Measurements from ENCODE around the gene ITPR3.

The ITPR3 gene

DNA sequence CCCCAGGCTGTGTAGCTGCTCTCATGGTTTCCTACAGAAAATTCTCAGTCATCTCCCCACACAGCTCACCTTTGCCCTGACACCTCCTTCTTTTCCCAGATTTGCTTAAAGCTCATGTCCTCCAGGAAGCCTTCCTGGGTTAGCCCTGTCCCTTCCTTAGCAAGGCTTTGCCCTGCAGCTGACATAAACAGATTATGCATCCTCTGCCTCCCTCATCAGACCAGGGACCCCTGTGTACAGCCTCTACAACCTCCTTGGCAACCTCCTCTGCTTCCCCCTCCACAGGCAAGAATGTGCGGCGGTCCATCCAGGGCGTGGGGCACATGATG is 50.6 kb downstream of the ITPR3 start:
- no peak for DNase-seq

GRCh38 chr6:33672808-33673207 is 51.7 kb downstream of the ITPR3 start:
- peak; percentile 28 to 42 for DNase-seq

DNA sequence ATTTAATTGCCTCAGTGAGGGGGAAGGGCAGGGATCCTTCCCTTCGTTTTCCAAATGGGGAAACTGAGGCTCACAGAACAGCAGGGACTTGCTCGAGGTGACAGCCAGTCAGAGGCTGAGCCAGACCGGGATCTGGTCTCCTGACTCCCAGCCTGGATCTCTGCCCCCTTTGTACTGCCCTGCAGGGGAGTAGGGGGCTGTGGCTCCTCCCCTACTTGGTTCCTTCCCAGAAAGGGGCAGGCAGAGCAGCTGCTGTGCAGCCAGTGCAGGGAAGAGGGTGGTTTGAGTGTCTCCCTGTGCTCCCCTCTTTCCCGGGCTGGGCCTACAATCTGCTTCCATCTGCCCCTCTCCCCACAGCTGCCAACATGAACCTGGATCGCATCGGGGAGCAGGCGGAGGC is 52.7 kb downstream of the ITPR3 start:
- no peak for DNase-seq

GRCh38 chr6:33675968-33676367 is 54.8 kb downstream of the ITPR3 start:
- DNase-seq = no peak

- no peak for DNase-seq
These were observed 55.5 kb downstream of the ITPR3 start for GRCh38 chr6:33676416-33677142.

DNA sequence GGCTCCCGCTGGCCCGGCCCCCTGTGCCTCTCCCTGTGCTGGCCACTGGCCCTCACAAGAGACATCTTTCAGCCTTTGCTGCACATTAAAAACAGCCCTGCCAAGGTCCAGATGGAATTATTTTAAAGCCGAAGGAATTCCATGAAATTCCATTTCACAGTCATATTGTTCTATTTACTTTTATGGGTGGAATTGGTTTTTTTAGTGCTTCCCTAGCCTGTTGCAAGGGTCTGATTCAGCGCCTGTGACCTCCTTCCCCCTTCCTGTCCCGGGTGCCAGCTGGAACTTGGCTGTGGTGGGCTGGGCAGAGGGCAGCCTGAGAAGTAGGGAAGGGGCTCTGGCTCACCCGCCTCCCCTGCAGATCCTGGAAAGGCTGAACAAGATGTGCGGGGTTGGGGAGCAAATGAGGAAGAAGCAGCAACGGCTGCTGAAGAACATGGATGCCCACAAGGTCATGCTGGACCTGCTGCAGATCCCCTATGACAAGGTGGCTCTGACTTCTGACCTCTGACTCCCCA is 56.1 kb downstream of the ITPR3 start:
- DNase-seq = no peak

DNA sequence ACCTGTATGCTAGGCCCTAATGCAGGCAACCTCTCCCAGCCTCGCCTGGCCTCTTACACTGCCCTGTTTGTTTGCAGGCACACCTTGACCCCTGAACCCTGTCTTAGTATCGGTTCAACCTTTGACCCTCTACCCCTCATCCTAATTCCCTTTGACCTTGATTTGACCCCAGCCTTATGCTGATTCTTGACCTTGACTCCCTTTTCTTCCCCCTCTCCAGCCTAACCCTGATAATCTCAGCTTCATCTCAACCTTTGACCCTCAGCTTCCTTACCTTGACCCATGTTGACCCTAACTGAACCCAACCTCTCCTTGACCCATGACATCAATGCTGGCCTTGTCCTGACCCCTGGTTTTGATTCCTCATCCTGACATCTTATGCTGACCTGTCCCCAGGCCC is 56.6 kb downstream of the ITPR3 start:
- DNase-seq = no peak

DNA sequence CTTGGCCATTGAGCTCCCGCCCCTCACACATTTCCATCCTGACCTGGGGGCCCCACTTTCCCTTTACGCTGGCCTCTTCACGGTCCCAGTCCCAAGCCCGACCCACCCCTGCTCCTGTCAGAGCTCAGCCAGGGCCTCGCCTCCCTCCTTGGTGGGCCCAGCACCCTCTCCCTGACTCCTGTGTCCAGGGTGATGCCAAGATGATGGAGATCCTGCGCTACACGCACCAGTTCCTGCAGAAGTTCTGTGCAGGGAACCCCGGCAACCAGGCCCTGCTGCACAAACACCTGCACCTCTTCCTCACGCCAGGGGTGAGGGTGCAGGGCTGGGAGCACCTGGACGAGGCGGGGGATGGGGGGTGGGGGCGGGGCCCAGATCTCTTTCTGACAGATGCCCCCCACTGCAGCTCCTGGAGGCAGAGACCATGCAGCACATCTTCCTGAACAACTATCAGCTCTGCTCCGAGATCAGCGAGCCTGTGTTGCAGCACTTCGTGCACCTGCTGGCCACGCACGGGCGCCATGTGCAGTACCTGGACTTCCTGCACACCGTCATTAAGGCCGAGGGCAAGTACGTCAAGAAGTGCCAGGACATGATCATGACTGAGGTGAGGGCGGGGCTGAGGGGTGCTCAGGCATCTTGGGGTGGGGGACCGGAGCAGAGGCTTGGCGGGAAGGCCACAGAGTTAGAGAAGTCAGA is 57.3 kb downstream of the ITPR3 start:
- no peak for DNase-seq

DNA sequence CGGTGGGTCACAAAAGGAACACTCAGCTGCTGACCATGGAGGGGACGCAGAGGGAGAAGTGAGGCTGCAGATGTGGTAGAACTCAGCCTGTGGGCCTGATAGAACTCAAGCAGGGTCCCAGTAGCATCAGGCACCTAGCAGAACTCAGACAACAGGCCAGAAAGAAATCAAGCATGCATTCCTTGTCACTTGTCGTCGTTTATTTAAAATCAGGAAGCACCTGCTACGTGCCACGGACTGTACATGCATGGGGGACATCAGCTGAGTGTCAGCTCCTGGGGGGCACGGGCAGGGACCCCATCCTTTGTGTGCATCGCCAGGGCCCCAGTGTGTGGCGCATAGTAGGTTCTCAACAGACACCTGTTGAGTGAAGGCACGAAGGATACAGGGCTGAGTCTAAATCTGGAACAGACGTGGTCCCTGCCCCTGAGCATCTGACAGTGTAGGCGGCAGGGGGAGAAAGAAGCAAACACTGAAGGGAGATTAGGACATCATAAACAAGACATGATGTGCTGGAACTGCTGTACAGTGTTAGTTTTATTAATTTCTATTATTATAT is 57.9 kb downstream of the ITPR3 start:
- no peak for DNase-seq

GRCh38 chr6:33679761-33680160 is 58.6 kb downstream of the ITPR3 start:
- DNase-seq = no peak

DNA sequence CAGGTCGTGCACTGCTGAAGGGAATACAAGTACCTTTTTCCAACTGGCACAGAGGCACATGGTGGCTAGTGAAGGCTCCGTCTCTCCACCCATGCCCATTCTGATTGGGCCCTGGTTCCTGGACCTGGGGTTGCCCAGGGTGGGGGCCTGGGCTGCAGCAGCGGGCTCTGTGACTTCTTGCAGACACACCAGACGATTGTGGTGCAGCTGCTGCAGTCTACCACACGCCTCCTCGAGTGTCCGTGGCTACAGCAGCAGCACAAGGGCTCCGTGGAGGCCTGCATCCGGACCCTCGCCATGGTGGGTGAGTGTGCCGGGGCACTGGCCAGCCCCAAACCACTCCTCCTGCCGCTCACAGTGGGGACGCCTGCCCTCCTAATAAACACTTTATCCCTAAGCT is 61.2 kb downstream of the ITPR3 start:
- no peak for DNase-seq

DNA sequence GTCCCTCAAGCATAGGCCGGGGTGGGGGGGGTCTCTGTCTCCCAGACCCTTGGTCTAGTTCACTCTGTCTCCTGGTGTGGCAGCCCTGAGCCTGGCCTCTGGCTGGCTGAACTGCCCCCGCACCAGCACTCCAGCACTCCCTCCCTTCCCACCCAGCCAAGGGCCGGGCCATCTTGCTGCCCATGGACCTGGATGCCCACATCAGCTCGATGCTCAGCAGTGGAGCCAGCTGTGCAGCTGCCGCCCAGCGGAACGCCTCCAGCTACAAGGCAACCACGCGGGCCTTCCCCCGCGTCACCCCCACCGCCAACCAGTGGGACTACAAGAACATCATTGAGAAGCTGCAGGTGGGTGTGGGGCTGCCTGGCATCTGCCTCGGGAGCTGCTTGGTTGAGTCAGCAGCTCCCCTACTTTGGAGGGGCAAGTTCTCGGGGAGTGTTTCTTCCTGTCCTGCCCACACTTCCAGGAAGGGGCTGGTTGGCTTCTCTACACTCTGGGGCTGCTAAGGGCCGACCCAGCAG is 62.0 kb downstream of the ITPR3 start:
- no peak for DNase-seq

DNA sequence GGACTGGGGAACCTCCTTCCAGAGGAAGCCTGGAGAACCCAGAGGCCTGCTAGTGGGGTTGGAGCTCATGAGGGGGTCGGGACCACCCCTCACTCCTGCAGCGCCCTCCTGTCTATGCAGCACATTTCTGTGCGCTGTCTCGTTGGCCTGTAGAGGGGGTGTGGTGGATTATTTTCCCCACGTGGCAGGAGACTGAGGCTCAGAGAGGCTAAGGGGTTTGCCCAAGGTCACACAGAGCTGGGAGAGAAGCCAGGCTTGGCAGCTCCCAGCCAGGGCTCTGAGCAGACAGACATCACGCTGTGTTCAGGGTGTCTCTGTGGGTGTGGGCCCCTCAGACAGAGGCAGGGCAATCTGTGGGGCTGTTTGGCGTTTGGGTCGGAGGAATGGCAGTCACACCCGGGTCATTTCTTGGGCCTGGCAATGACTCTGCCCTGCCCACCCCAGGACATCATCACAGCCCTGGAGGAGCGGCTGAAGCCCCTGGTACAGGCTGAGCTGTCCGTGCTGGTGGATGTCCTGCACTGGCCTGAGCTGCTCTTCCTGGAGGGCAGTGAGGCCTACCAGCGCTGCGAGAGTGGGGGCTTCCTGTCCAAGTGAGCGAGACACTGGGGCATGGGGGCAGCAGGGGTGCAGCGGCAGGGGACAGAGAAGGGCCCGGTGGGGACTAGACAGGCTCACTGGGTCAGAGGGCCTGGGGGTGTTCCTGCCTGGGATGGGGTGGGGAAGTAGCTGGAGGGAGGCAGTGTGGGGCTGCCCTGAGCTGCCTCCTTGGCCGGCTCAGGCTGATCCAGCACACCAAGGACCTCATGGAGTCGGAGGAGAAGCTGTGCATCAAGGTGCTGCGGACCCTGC is 62.7 kb downstream of the ITPR3 start:
- no peak for DNase-seq

DNA sequence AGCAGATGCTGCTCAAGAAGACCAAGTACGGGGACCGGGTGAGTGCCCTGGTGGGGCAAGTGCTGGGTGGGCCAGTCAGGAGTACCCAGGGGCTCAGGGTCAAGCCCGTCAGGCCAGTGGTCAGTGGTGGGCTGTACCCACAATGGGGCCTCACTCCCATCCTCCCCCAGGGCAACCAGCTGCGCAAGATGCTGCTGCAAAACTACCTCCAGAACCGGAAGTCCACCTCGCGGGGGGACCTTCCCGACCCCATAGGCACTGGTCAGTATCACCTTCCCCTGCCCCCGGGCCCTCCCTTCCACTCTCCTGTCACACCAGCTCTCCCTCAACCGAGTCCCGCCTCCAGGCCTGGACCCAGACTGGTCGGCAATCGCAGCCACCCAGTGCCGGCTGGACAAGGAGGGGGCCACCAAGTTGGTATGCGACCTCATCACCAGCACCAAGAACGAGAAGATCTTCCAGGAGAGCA is 63.3 kb downstream of the ITPR3 start:
- DNase-seq = no peak

GRCh38 chr6:33684983-33685382 is 63.9 kb downstream of the ITPR3 start:
- no peak for DNase-seq

DNA sequence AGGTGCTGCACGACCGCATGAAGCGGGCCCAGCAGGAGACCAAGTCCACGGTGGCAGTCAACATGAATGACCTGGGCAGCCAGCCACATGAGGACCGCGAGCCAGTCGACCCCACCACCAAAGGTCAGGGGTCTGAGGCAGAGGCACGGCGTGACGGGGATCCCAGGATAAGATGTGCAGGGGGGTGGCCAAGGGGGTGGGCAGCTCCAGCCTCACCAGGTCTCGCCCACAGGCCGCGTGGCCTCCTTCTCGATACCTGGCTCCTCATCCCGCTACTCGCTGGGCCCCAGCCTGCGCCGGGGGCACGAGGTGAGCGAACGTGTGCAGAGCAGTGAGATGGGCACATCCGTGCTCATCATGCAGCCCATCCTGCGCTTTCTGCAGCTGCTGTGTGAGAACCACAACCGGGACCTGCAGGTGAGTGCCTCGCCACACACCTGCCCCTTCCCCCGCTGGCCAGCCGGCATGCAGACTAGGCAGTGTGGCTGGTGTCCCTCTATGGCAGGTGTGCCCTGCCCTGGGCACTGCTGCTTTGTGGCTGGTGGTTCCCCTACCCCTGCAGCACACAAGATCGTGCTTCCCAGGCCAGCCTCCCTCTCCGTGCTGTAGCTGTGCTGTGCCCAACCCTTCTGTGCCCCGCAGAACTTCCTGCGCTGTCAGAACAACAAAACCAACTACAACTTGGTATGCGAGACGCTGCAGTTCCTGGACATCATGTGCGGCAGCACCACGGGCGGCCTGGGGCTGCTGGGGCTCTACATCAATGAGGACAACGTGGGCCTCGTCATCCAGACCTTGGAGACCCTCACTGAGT is 64.5 kb downstream of the ITPR3 start:
- DNase-seq = no peak

DNA sequence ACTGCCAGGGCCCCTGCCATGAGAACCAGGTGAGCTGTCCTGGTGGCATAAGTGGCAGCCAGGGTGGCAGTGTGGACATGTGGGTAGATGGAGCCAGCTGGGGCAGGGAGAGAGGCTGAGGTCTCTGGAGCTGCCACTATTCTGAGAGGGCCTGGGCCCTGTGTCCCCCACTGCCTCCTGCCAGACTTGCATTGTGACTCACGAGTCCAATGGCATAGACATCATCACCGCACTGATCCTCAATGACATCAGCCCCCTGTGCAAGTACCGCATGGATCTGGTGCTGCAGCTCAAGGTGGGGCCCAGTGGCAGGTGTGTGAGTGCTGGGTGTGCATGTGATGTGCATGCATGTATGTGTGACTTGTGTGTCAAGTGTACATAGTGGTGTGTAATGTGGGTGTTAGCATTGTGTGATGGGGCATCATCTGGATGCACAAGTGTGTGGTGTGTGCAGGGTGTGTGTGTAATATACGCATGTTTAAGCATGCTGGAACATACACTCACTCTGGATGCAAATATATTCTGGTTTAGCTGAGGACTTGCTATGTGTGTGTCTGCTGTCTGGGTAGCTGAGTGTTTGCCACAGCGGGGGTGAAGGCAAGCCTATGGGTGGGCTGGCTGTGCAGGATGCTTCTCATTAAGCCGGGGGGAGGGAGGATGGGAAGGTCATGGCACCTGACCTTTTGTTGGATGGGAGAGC is 65.3 kb downstream of the ITPR3 start:
- DNase-seq = no peak

- DNase-seq = no peak
These were observed 66.2 kb downstream of the ITPR3 start for GRCh38 chr6:33686981-33687975.

GRCh38 chr6:33688006-33688405 is 66.9 kb downstream of the ITPR3 start:
- no peak for DNase-seq
